ENCODE results near the gene NAA38. TPM values are rescaled to one million over a fixed set of nuclear protein-coding genes. Genes with fewer than 3 reads are reported as not detected.

The NAA38 gene
- total RNA-seq, 1 donor = 29.7 TPM

- Histone ChIP-seq H3K27me3 (ENCODE audit: insufficient read depth, low read length) (no peaks in the 10 kb centered on the region), H2AFZ (ENCODE audit: low read length) (peak overlapping the region; percentile 64), H3K27ac (ENCODE audit: low read depth, low read length) (peak overlapping the region; percentile 99), H4K20me1 (ENCODE audit: insufficient read depth, low read length) (peaks cover 32% of the 10 kb centered on the region), H3K79me2 (ENCODE audit: insufficient read depth, low read length) (peaks cover 34% of the 10 kb centered on the region), H3K9me3 (ENCODE audit: low read depth, low read length) (no peaks in the 10 kb centered on the region), H3K4me3 (ENCODE audit: insufficient read depth, low read length) (peak overlapping the region; percentile 81), H3K4me1 (ENCODE audit: insufficient read depth, low read length) (peaks cover 33% of the 10 kb centered on the region), H3K4me2 (ENCODE audit: insufficient read depth, low read length) (peak overlapping the region; percentile 97), H3K36me3 (ENCODE audit: insufficient read depth, low read length) (peaks cover 14% of the 10 kb centered on the region)
- peak; percentile 99 for DNase-seq (ENCODE audit: insufficient read length, low spot score, missing footprints)
- no peak for TF ChIP-seq CTCF (IDR thresholded peaks at IDR 0.05; ENCODE audit: extremely low read depth, low read depth, low read length)
Measured at GRCh38 chr17:7843536-7844291, 13.6 kb downstream of the NAA38 start.

- Histone ChIP-seq H3K4me2 (ENCODE audit: insufficient read depth, low read length) (peak overlapping the region; percentile 97), H3K4me1 (ENCODE audit: insufficient read depth, low read length) (peaks cover 37% of the 10 kb centered on the region), H3K79me2 (ENCODE audit: insufficient read depth, low read length) (peaks cover 37% of the 10 kb centered on the region), H3K9me3 (ENCODE audit: low read depth, low read length) (no peaks in the 10 kb centered on the region), H3K27ac (ENCODE audit: low read depth, low read length) (peak overlapping the region; percentile 99), H3K27me3 (ENCODE audit: insufficient read depth, low read length) (no peaks in the 10 kb centered on the region), H3K4me3 (ENCODE audit: insufficient read depth, low read length) (peak overlapping the region; percentile 81), H2AFZ (ENCODE audit: low read length) (peak overlapping the region; percentile 57), H3K36me3 (ENCODE audit: insufficient read depth, low read length) (peaks cover 12% of the 10 kb centered on the region), H4K20me1 (ENCODE audit: insufficient read depth, low read length) (peaks cover 36% of the 10 kb centered on the region)
- peak; percentile 60 for DNase-seq (ENCODE audit: insufficient read length, low spot score, missing footprints)
- no peak for TF ChIP-seq CTCF (IDR thresholded peaks at IDR 0.05; ENCODE audit: extremely low read depth, low read depth, low read length)
Measured at GRCh38 chr17:7843257-7843535, 14.2 kb downstream of the NAA38 start.

- Histone ChIP-seq H3K27ac (ENCODE audit: low read depth, low read length) (peak overlapping the region; percentile 99), H3K27me3 (ENCODE audit: insufficient read depth, low read length) (no peaks in the 10 kb centered on the region), H3K4me2 (ENCODE audit: insufficient read depth, low read length) (peak overlapping the region; percentile 97), H2AFZ (ENCODE audit: low read length) (peak overlapping the region; percentile 57), H3K79me2 (ENCODE audit: insufficient read depth, low read length) (peaks cover 37% of the 10 kb centered on the region), H3K9me3 (ENCODE audit: low read depth, low read length) (no peaks in the 10 kb centered on the region), H3K4me1 (ENCODE audit: insufficient read depth, low read length) (peaks cover 40% of the 10 kb centered on the region), H3K36me3 (ENCODE audit: insufficient read depth, low read length) (peaks cover 9% of the 10 kb centered on the region), H3K4me3 (ENCODE audit: insufficient read depth, low read length) (peak overlapping the region; percentile 81), H4K20me1 (ENCODE audit: insufficient read depth, low read length) (peaks cover 36% of the 10 kb centered on the region)
- peak; percentile 98 for DNase-seq (ENCODE audit: insufficient read length, low spot score, missing footprints)
- TF ChIP-seq CTCF (IDR thresholded peaks at IDR 0.05; ENCODE audit: extremely low read depth, low read depth, low read length) = no peak
Measured at GRCh38 chr17:7842380-7843256, 14.7 kb downstream of the NAA38 start.

- no peaks in the 10 kb centered on the region for H3K9me3 ChIP-seq (ENCODE audit: low read depth, low read length)
- peaks cover 9% of the 10 kb centered on the region for H3K36me3 ChIP-seq (ENCODE audit: insufficient read depth, low read length)
- peaks cover 47% of the 10 kb centered on the region for H3K4me1 ChIP-seq (ENCODE audit: insufficient read depth, low read length)
- H2AFZ ChIP-seq (ENCODE audit: low read length) = peak overlapping the region; percentile 70
- no peaks in the 10 kb centered on the region for H3K27me3 ChIP-seq (ENCODE audit: insufficient read depth, low read length)
- H3K4me3 ChIP-seq (ENCODE audit: insufficient read depth, low read length) = peak overlapping the region; percentile 81
- peaks cover 37% of the 10 kb centered on the region for H3K79me2 ChIP-seq (ENCODE audit: insufficient read depth, low read length)
- TF ChIP-seq CTCF (IDR thresholded peaks at IDR 0.05; ENCODE audit: extremely low read depth, low read depth, low read length) = no peak
- peak overlapping the region; percentile 97 for H3K4me2 ChIP-seq (ENCODE audit: insufficient read depth, low read length)
- peak overlapping the region; percentile 99 for H3K27ac ChIP-seq (ENCODE audit: low read depth, low read length)
- peak; percentile 97 for DNase-seq (ENCODE audit: insufficient read length, low spot score, missing footprints)
- H4K20me1 ChIP-seq (ENCODE audit: insufficient read depth, low read length) = peaks cover 36% of the 10 kb centered on the region
Measured at GRCh38 chr17:7841915-7842379, 15.4 kb downstream of the NAA38 start.
